A549 (cell line): ENCODE data around the gene SLC7A4.

Experiments used
- CHD4 ChIP-seq: fragments of 200-600 bp; sonication (generic); IDR thresholded peaks from 2 replicates; pipeline ENCODE4 v1.6.1; 2016; ENCODE audit warnings: antibody characterized with exemption, mild to moderate bottlenecking, borderline replicate concordance
- CTCF ChIP-seq: fragments of >200 bp; sonication (Bioruptor Twin); formaldehyde crosslinking; IDR thresholded peaks from 3 replicates; pipeline ENCODE4 v1.5.1; 2016
- KDM1A ChIP-seq: fragments of 200-600 bp; sonication (generic); IDR thresholded peaks from 2 replicates; pipeline ENCODE4 v1.6.1; 2016; ENCODE audit warnings: low read depth, mild to moderate bottlenecking
- REST ChIP-seq: fragments of 200-600 bp; sonication (generic); IDR thresholded peaks from 2 replicates; pipeline ENCODE4 v1.6.1; 2016; ENCODE audit warnings: antibody characterized with exemption, mild to moderate bottlenecking, moderate library complexity
- RFX5 ChIP-seq: fragments of 450-650 bp; IDR thresholded peaks from 2 replicates; pipeline ENCODE4 v1.7.1; 2014; ENCODE audit warnings: antibody characterized with exemption, mild to moderate bottlenecking, moderate library complexity
- USF2 ChIP-seq: fragments of 450-650 bp; IDR thresholded peaks from 2 replicates; pipeline ENCODE4 v1.6.1; 2014; ENCODE audit warnings: antibody characterized with exemption
- ZFP36 ChIP-seq: fragments of 450-650 bp; IDR thresholded peaks from 2 replicates; pipeline ENCODE4 v1.6.1; 2014; ENCODE audit warnings: borderline replicate concordance; ENCODE audit not compliant: partially characterized antibody

- TF ChIP-seq CHD4, result no peak
- TF ChIP-seq KDM1A, result no peak
- no peak for TF ChIP-seq USF2
- TF ChIP-seq RFX5, result no peak
- no peak for TF ChIP-seq CTCF
- TF ChIP-seq REST, result no peak
- no peak for TF ChIP-seq ZFP36
Measured at GRCh38 chr22:21073023-21073422, 40.7 kb upstream of the SLC7A4 start.
